GM12874 (cell line): ENCODE data around the gene GPS1.

Experiments
- CTCF ChIP-seq: IDR thresholded peaks from 2 replicates; pipeline ENCODE4 v1.5.1; 2011; ENCODE audit warnings: low read depth, mild to moderate bottlenecking, control low read depth, low read length, moderate library complexity; ENCODE audit not compliant: insufficient read depth

GPS1 gene

GRCh38 chr17:82060001-82060380 lies 8.3 kb downstream of the GPS1 start:
- TF ChIP-seq CTCF, result no peak

GRCh38 chr17:82060614-82061013 lies 8.9 kb downstream of the GPS1 start:
- no peak for TF ChIP-seq CTCF

GRCh38 chr17:82061047-82061925 lies 9.6 kb downstream of the GPS1 start:
- TF ChIP-seq CTCF, result no peak

- TF ChIP-seq CTCF, result no peak
Observed at GRCh38 chr17:82062076-82062983, 10.6 kb downstream of the GPS1 start.

GRCh38 chr17:82062984-82063368 lies 11.3 kb downstream of the GPS1 start:
- TF ChIP-seq CTCF, result no peak

- no peak for TF ChIP-seq CTCF
Observed at GRCh38 chr17:82063424-82064415, 12.0 kb downstream of the GPS1 start.
